ENCODE results near the gene PEX7.
"Not testable (repeated sequence)": the region's sequence is repeated elsewhere in the genome, so short reads cannot be mapped to it uniquely, and the experiment has no call there.

The PEX7 gene

GRCh38 chr6:136826216-136826615 lies 3.8 kb downstream of the PEX7 start:
- peaks cover 0 to 2% of the 10 kb centered on the region in 2 donors for H3K9me3 Mint-ChIP-seq
- no peak for ATAC-seq (replicated peaks)
- peaks cover 20% of the 10 kb centered on the region for H3K36me3 Mint-ChIP-seq (ENCODE audit: insufficient read depth)

GRCh38 chr6:136831873-136832562 lies 9.6 kb downstream of the PEX7 start:
- H3K9me3 Mint-ChIP-seq: peaks cover 0 to 3% of the 10 kb centered on the region in 2 donors
- H3K4me1 Mint-ChIP-seq (ENCODE audit: low read depth in 2 of 2): peaks cover 0 to 1% of the 10 kb centered on the region in 2 donors
- no peaks in the 10 kb centered on the region for H3K27me3 Mint-ChIP-seq
- H3K36me3 Mint-ChIP-seq (ENCODE audit: insufficient read depth): no peaks in the 10 kb centered on the region
- no peak overlapping the region for H3K27ac Mint-ChIP-seq
- H3K4me3 Mint-ChIP-seq: no peak overlapping the region
- ATAC-seq (replicated peaks) (no peak), DNase-seq (no peak)

More at GRCh38 chr6:136826216-136826615, 3.8 kb downstream of the PEX7 start:
- Mint-ChIP-seq H3K27me3 (no peaks in the 10 kb centered on the region), H3K27ac (peak overlapping the region in 1 of 2 donors; percentile 25), H3K4me1 (ENCODE audit: low read depth in 2 of 2) (peaks cover 16 to 26% of the 10 kb centered on the region in 2 donors), H3K4me3 (no peak overlapping the region)
- DNase-seq: no peak

- no peaks in the 10 kb centered on the region for H3K36me3 Mint-ChIP-seq (ENCODE audit: insufficient read depth)
- H3K27ac Mint-ChIP-seq: no peak overlapping the region
- DNase-seq: no peak
- H3K9me3 Mint-ChIP-seq: no peaks in the 10 kb centered on the region
- H3K4me1 Mint-ChIP-seq (ENCODE audit: low read depth in 2 of 2): peaks cover 0 to 5% of the 10 kb centered on the region in 2 donors
- H3K27me3 Mint-ChIP-seq: no peaks in the 10 kb centered on the region
- ATAC-seq (replicated peaks): no peak
- H3K4me3 Mint-ChIP-seq: no peak overlapping the region
Measured at GRCh38 chr6:136840276-136841001, 18.0 kb downstream of the PEX7 start.

- no peaks in the 10 kb centered on the region for H3K9me3 Mint-ChIP-seq
- no peaks in the 10 kb centered on the region for H3K27me3 Mint-ChIP-seq
- H3K4me1 Mint-ChIP-seq (ENCODE audit: low read depth in 2 of 2): peaks cover 0 to 5% of the 10 kb centered on the region in 2 donors
- no peak overlapping the region for H3K27ac Mint-ChIP-seq
- ATAC-seq (replicated peaks) (no peak), DNase-seq (no peak)
- H3K36me3 Mint-ChIP-seq (ENCODE audit: insufficient read depth): no peaks in the 10 kb centered on the region
- no peak overlapping the region for H3K4me3 Mint-ChIP-seq
Measured at GRCh38 chr6:136843210-136843609, 20.8 kb downstream of the PEX7 start.

GRCh38 chr6:136846046-136846445 lies 23.7 kb downstream of the PEX7 start:
- peak; percentile 19 to 39 (median 22) for DNase-seq
- H3K27ac Mint-ChIP-seq: no peak overlapping the region
- H3K36me3 Mint-ChIP-seq (ENCODE audit: insufficient read depth): no peaks in the 10 kb centered on the region
- peaks cover 2 to 12% of the 10 kb centered on the region in 2 donors for H3K4me1 Mint-ChIP-seq (ENCODE audit: low read depth in 2 of 2)
- no peak overlapping the region for H3K4me3 Mint-ChIP-seq
- ATAC-seq (replicated peaks): peak; percentile 55
- H3K9me3 Mint-ChIP-seq: no peaks in the 10 kb centered on the region
- no peaks in the 10 kb centered on the region for H3K27me3 Mint-ChIP-seq

- not testable (repeated sequence) for DNase-seq; H3K36me3 Mint-ChIP-seq (ENCODE audit: insufficient read depth); H3K9me3 Mint-ChIP-seq; H3K27ac Mint-ChIP-seq; H3K27me3 Mint-ChIP-seq; ATAC-seq (replicated peaks); H3K4me3 Mint-ChIP-seq
- H3K4me1 Mint-ChIP-seq (ENCODE audit: low read depth in 2 of 2): peaks cover 2 to 12% of the 10 kb centered on the region in 2 donors
Measured at GRCh38 chr6:136846477-136846876, 24.1 kb downstream of the PEX7 start.

GRCh38 chr6:136849979-136850563 lies 27.7 kb downstream of the PEX7 start:
- H3K27me3 Mint-ChIP-seq; H3K4me1 Mint-ChIP-seq (ENCODE audit: low read depth in 2 of 2); H3K27ac Mint-ChIP-seq; H3K36me3 Mint-ChIP-seq (ENCODE audit: insufficient read depth); DNase-seq; H3K4me3 Mint-ChIP-seq; H3K9me3 Mint-ChIP-seq; ATAC-seq (replicated peaks): not testable (repeated sequence)

- H3K4me1 Mint-ChIP-seq (ENCODE audit: low read depth in 2 of 2): no peaks in the 10 kb centered on the region
- no peaks in the 10 kb centered on the region for H3K9me3 Mint-ChIP-seq
- no peak overlapping the region for H3K4me3 Mint-ChIP-seq
- peaks cover 12% of the 10 kb centered on the region for H3K36me3 Mint-ChIP-seq (ENCODE audit: insufficient read depth)
- no peak for DNase-seq
- H3K27ac Mint-ChIP-seq: no peak overlapping the region
- no peaks in the 10 kb centered on the region for H3K27me3 Mint-ChIP-seq
- ATAC-seq (replicated peaks): no peak
Measured at GRCh38 chr6:136859430-136859829, 37.0 kb downstream of the PEX7 start.

GRCh38 chr6:136860043-136860442 lies 37.7 kb downstream of the PEX7 start:
- Mint-ChIP-seq H3K27ac (no peak overlapping the region), H3K9me3 (no peaks in the 10 kb centered on the region), H3K36me3 (ENCODE audit: insufficient read depth) (peaks cover 6% of the 10 kb centered on the region)

GRCh38 chr6:136862662-136863061 lies 40.3 kb downstream of the PEX7 start:
- no peaks in the 10 kb centered on the region for H3K4me1 Mint-ChIP-seq (ENCODE audit: low read depth in 2 of 2)
- no peak for DNase-seq
- no peak for ATAC-seq (replicated peaks)

More at GRCh38 chr6:136860043-136860442, 37.7 kb downstream of the PEX7 start:
- no peak for ATAC-seq (replicated peaks)
- H3K4me3 Mint-ChIP-seq: no peak overlapping the region
- H3K27me3 Mint-ChIP-seq: no peaks in the 10 kb centered on the region
- no peak for DNase-seq
- H3K4me1 Mint-ChIP-seq (ENCODE audit: low read depth in 2 of 2): no peaks in the 10 kb centered on the region

GRCh38 chr6:136863752-136864151 lies 41.4 kb downstream of the PEX7 start:
- ATAC-seq (replicated peaks) (no peak), DNase-seq (no peak)
- Mint-ChIP-seq H3K4me1 (ENCODE audit: low read depth in 2 of 2) (no peaks in the 10 kb centered on the region), H3K27me3 (no peaks in the 10 kb centered on the region), H3K36me3 (ENCODE audit: insufficient read depth) (peaks cover 5% of the 10 kb centered on the region), H3K4me3 (no peak overlapping the region), H3K27ac (no peak overlapping the region), H3K9me3 (no peaks in the 10 kb centered on the region)

More at GRCh38 chr6:136862662-136863061, 40.3 kb downstream of the PEX7 start:
- Mint-ChIP-seq H3K36me3 (ENCODE audit: insufficient read depth) (peaks cover 5% of the 10 kb centered on the region), H3K9me3 (no peaks in the 10 kb centered on the region), H3K27me3 (no peaks in the 10 kb centered on the region), H3K4me3 (no peak overlapping the region), H3K27ac (no peak overlapping the region)

GRCh38 chr6:136864676-136865075 lies 42.3 kb downstream of the PEX7 start:
- Mint-ChIP-seq H3K9me3 (no peaks in the 10 kb centered on the region), H3K27ac (no peak overlapping the region), H3K4me1 (ENCODE audit: low read depth in 2 of 2) (peaks cover 0 to 3% of the 10 kb centered on the region in 2 donors), H3K36me3 (ENCODE audit: insufficient read depth) (peaks cover 5% of the 10 kb centered on the region), H3K4me3 (no peak overlapping the region), H3K27me3 (no peaks in the 10 kb centered on the region)
- no peak for DNase-seq
- ATAC-seq (replicated peaks): no peak

GRCh38 chr6:136866872-136867416 lies 44.6 kb downstream of the PEX7 start:
- Mint-ChIP-seq H3K4me3 (no peak overlapping the region), H3K27ac (no peak overlapping the region), H3K36me3 (ENCODE audit: insufficient read depth) (peaks cover 11% of the 10 kb centered on the region), H3K27me3 (no peaks in the 10 kb centered on the region), H3K4me1 (ENCODE audit: low read depth in 2 of 2) (peaks cover 0 to 3% of the 10 kb centered on the region in 2 donors), H3K9me3 (no peaks in the 10 kb centered on the region)
- ATAC-seq (replicated peaks) (no peak), DNase-seq (no peak)
